ENCODE results near the gene PHETA1. TPM values are rescaled to one million over a fixed set of nuclear protein-coding genes. Genes with fewer than 3 reads are reported as not detected.

Gene PHETA1
- polyA plus RNA-seq, 2 of the 4 experiments (the other 2 are of a cell fraction): 2.9 to 7.1 TPM

GRCh38 chr12:111340231-111340630, 28.7 kb downstream of the PHETA1 start:
- POLR2A ChIA-PET: no interaction called here
- Histone ChIP-seq H3K4me3 (no peak overlapping the region), H3K27ac (no peak overlapping the region), H3K4me1 (no peaks in the 10 kb centered on the region), H3K4me2 (no peak overlapping the region), H3K9me3 (peaks cover 7% of the 10 kb centered on the region; the same call in 2 of the 3 replicates)
- FAIRE-seq (no peak), DNase-seq (ENCODE audit: low read depth in 1 of 2, low spot score in 1 of 2) (no peak), ATAC-seq (no peak)
- TF ChIP-seq ZSCAN20 (CRISPR knock-in tag; IDR thresholded peaks at IDR 0.05): no peak
- no peak for TF ChIP-seq HDAC2 (IDR thresholded peaks at IDR 0.05)
- TF ChIP-seq RARB (CRISPR knock-in tag; IDR thresholded peaks at IDR 0.05): no peak
- no peak for TF ChIP-seq SMC3 (IDR thresholded peaks at IDR 0.05)
- TF ChIP-seq CBX8 (IDR thresholded peaks at IDR 0.05): no peak
- no peak for TF ChIP-seq HMGXB4 (CRISPR knock-in tag; IDR thresholded peaks at IDR 0.05; ENCODE audit: borderline replicate concordance)
- CTCF ChIA-PET: interaction anchor here (1.9 to 3.4 kb wide), 2 partner anchors 9 to 57 kb away, joined by 7 to 19 read pairs; no protein-coding TSS in a partner anchor
- 57% methylated on average over 1 of the region's 1 CpG for WGBS (ENCODE audit: missing lambda C conversion rate)

- FAIRE-seq (no peak), DNase-seq (ENCODE audit: low read depth in 1 of 2, low spot score in 1 of 2) (no peak), ATAC-seq (no peak)
- H3K27ac ChIP-seq: no peak overlapping the region
- no peaks in the 10 kb centered on the region for H3K4me1 ChIP-seq
- H3K9me3 ChIP-seq: peaks cover 7% of the 10 kb centered on the region; the same call in 2 of the 3 replicates
- H3K4me2 ChIP-seq: no peak overlapping the region
- no peak overlapping the region for H3K4me3 ChIP-seq
- CTCF ChIA-PET: interaction anchor here (1.1 to 3.4 kb wide), 5 partner anchors 8 to 112 kb away, joined by 3 to 19 read pairs (median 5); no protein-coding TSS in a partner anchor
- 52% methylated on average over 7 of the region's 7 CpGs for WGBS (ENCODE audit: missing lambda C conversion rate)
- POLR2A ChIA-PET: no interaction called here
- TF ChIP-seq REST (IDR thresholded peaks at IDR 0.05) (no peak), CBX8 (IDR thresholded peaks at IDR 0.05) (no peak), ESRRA (IDR thresholded peaks at IDR 0.05; ENCODE audit: borderline replicate concordance, low read length) (no peak)
Measured at GRCh38 chr12:111339321-111339938, 29.5 kb downstream of the PHETA1 start.

GRCh38 chr12:111338096-111338495, 30.8 kb downstream of the PHETA1 start:
- WGBS (ENCODE audit: missing lambda C conversion rate): 59% methylated on average over 12 of the region's 12 CpGs
- FAIRE-seq (no peak), ATAC-seq (no peak), DNase-seq (ENCODE audit: low read depth in 1 of 2, low spot score in 1 of 2) (no peak)
- no peak overlapping the region for H3K27ac ChIP-seq
- H3K4me3 ChIP-seq: no peak overlapping the region
- H3K9me3 ChIP-seq: peaks cover 3% of the 10 kb centered on the region; the same call in 2 of the 3 replicates
- CTCF ChIA-PET: interaction anchor here (1.9 to 3.4 kb wide), 2 partner anchors 40 to 59 kb away, joined by 5 to 19 read pairs; no protein-coding TSS in a partner anchor
- POLR2A ChIA-PET: no interaction called here
- no peaks in the 10 kb centered on the region for H3K4me1 ChIP-seq
- no peak overlapping the region for H3K4me2 ChIP-seq
- no peak for TF ChIP-seq ELK1 (IDR thresholded peaks at IDR 0.05; ENCODE audit: low read depth, low read length)
- no peak for TF ChIP-seq HOXA7 (CRISPR knock-in tag; IDR thresholded peaks at IDR 0.05)
- no peak for TF ChIP-seq KDM5A (IDR thresholded peaks at IDR 0.05)
- TF ChIP-seq ZNF302 (CRISPR knock-in tag; IDR thresholded peaks at IDR 0.05): no peak
- TF ChIP-seq RFX5 (IDR thresholded peaks at IDR 0.05): no peak
- TF ChIP-seq PBX3 (IDR thresholded peaks at IDR 0.05): no peak
- no peak for TF ChIP-seq CTCF (IDR thresholded peaks at IDR 0.05)
- no peak for TF ChIP-seq RNF2 (IDR thresholded peaks at IDR 0.05; ENCODE audit: borderline replicate concordance, low read depth)
- TF ChIP-seq ZFP36 (IDR thresholded peaks at IDR 0.05; ENCODE audit: borderline replicate concordance, partially characterized antibody): no peak
- TF ChIP-seq JUN (IDR thresholded peaks at IDR 0.05): no peak
- no peak for TF ChIP-seq HMGXB4 (CRISPR knock-in tag; IDR thresholded peaks at IDR 0.05; ENCODE audit: borderline replicate concordance)
- TF ChIP-seq CBX2 (IDR thresholded peaks at IDR 0.05; ENCODE audit: borderline replicate concordance, low read depth): no peak
- TF ChIP-seq FOSB (CRISPR knock-in tag; IDR thresholded peaks at IDR 0.05): no peak
- no peak for TF ChIP-seq ZC3H11A (IDR thresholded peaks at IDR 0.05)

Data from A549 (cell line).